AG10803 (cell line): ENCODE results near the gene ZRANB1.

ENCODE experiments used
- DNase-seq: peaks from one replicate; pipeline ENCODE4 v3.0.0; 2010; ENCODE audit warnings: low read depth
- H3K4me3 ChIP-seq: 2 replicates; pipeline ENCODE4 v1.5.1; 2011; ENCODE audit warnings: mild to moderate bottlenecking, low read length, control low read depth
- CTCF ChIP-seq: conservative IDR thresholded peaks from 2 replicates; pipeline ENCODE4 v1.5.1; 2011; ENCODE audit warnings: mild to moderate bottlenecking, low read length, control low read depth, inconsistent platforms

ZRANB1 gene

GRCh38 chr10:124941823-124942222 is at the start of gene ZRANB1:
TSS of gene ZRANB1 (plus strand) at chr10:124942123. CDS start at chr10:124942494, 371 bp downstream.
- no peak for DNase-seq
- H3K4me3 ChIP-seq: no peak within 1 kb of the TSS
- TF ChIP-seq CTCF: no peak

- no peak for TF ChIP-seq CTCF
- H3K4me3 ChIP-seq: no peak overlapping the region
- DNase-seq: no peak
These were observed 49.0 kb upstream of the ZRANB1 start for GRCh38 chr10:124892905-124893304.

- no peak overlapping the region for H3K4me3 ChIP-seq
- no peak for DNase-seq
- TF ChIP-seq CTCF: no peak
These were observed 47.2 kb upstream of the ZRANB1 start for GRCh38 chr10:124894569-124895215.

- DNase-seq: no peak
- no peak overlapping the region for H3K4me3 ChIP-seq
- TF ChIP-seq CTCF: no peak
These were observed 45.2 kb upstream of the ZRANB1 start for GRCh38 chr10:124896751-124897150.

GRCh38 chr10:124898471-124898870 is 43.5 kb upstream of the ZRANB1 start:
- no peak for TF ChIP-seq CTCF

GRCh38 chr10:124899151-124899550 is 42.8 kb upstream of the ZRANB1 start:
- H3K4me3 ChIP-seq: no peak overlapping the region
- DNase-seq: no peak
- no peak for TF ChIP-seq CTCF

More at GRCh38 chr10:124898471-124898870, 43.5 kb upstream of the ZRANB1 start:
- no peak overlapping the region for H3K4me3 ChIP-seq
- no peak for DNase-seq

GRCh38 chr10:124902462-124902861 is 39.5 kb upstream of the ZRANB1 start:
- no peak for DNase-seq
- no peak overlapping the region for H3K4me3 ChIP-seq
- no peak for TF ChIP-seq CTCF
